ENCODE results near the gene MPST.

The MPST gene

GRCh38 chr22:37010174-37010573, 9.4 kb upstream of the MPST start:
- TF ChIP-seq, protein P1, sequence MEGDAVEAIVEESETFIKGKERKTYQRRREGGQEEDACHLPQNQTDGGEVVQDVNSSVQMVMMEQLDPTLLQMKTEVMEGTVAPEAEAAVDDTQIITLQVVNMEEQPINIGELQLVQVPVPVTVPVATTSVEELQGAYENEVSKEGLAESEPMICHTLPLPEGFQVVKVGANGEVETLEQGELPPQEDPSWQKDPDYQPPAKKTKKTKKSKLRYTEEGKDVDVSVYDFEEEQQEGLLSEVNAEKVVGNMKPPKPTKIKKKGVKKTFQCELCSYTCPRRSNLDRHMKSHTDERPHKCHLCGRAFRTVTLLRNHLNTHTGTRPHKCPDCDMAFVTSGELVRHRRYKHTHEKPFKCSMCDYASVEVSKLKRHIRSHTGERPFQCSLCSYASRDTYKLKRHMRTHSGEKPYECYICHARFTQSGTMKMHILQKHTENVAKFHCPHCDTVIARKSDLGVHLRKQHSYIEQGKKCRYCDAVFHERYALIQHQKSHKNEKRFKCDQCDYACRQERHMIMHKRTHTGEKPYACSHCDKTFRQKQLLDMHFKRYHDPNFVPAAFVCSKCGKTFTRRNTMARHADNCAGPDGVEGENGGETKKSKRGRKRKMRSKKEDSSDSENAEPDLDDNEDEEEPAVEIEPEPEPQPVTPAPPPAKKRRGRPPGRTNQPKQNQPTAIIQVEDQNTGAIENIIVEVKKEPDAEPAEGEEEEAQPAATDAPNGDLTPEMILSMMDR (IDR thresholded peaks at IDR 0.05; ENCODE audit: borderline replicate concordance, control extremely low read depth, extremely low read depth, insufficient read depth, missing control alignments), result no peak
- in situ Hi-C loops (cut with MboI; ENCODE audit: low sequenced_read_pairs, unreplicated experiment), result no loop called here

DNA sequence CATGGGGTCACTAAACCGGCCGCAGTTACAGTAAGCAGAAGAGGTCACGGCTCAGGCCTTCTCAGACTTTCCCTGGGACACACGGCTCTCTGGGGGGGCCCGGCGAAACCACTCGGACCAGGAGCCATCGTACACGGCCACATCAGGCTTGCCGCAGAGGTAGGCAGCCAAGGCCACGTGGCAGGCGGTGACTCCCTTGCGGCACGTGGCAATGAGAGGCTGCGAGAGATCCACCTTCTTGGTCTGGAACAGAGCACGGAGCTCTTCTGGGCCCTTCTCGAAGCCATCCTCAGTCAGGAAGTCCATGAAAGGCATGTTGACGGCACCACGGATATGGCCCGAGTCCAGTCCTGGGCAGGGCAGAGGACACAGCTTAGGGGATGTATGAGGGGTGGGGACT, 8.6 kb upstream of the MPST start:
- in situ Hi-C loops (cut with MboI; ENCODE audit: low sequenced_read_pairs, unreplicated experiment), result no loop called here
- TF ChIP-seq, protein P1 (IDR thresholded peaks at IDR 0.05; ENCODE audit: borderline replicate concordance, control extremely low read depth, extremely low read depth, insufficient read depth, missing control alignments), result no peak
- DNase-seq (ENCODE audit: low spot score), result no peak

More at GRCh38 chr22:37010174-37010573, 9.4 kb upstream of the MPST start:
- no peak for DNase-seq (ENCODE audit: low spot score)

DNA sequence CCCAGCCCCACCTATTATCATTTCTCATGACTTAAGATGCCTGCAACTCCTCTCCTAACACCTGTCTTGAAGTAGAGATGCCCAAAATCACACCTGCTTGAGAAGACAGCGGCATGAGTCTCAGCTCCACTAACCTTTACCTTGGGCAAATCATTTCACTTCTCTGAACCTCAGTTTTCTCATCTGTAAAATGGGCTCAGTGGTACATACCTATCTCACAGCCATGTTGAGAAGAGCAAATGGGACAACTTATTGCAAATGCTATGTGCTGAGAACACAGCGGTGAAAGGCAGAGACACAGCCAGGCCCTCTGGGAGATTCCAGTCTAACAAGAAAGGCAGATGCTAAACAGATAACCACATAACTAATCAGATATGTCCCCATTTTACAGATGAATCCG, 8.1 kb upstream of the MPST start:
- in situ Hi-C loops (cut with MboI; ENCODE audit: low sequenced_read_pairs, unreplicated experiment), result no loop called here
- TF ChIP-seq, protein P1 (IDR thresholded peaks at IDR 0.05; ENCODE audit: borderline replicate concordance, control extremely low read depth, extremely low read depth, insufficient read depth, missing control alignments), result no peak
- DNase-seq (ENCODE audit: low spot score), result no peak

GRCh38 chr22:37012262-37012904, 7.2 kb upstream of the MPST start:
- TF ChIP-seq, protein P1 (IDR thresholded peaks at IDR 0.05; ENCODE audit: borderline replicate concordance, control extremely low read depth, extremely low read depth, insufficient read depth, missing control alignments), result no peak
- in situ Hi-C loops (cut with MboI; ENCODE audit: low sequenced_read_pairs, unreplicated experiment), result no loop called here
- no peak for DNase-seq (ENCODE audit: low spot score)

DNA sequence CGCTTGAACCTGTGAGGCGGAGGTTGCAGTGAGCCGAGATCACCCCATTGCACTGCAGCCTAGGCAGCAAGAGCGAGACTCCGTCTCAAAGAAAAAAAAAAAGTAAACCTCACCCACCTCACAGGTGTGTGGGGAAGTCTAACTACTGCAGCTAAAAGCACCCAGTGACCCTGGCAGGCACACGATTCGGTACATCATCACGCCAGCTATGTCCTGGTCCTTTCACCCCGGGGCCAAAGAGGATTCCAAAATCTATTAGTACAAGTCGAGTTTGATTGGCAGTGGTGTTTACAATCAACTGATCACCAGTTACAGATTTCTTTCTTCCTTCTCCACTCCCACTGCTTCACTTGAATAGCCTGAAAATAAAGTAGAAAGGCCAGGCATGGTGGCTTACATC, 6.6 kb upstream of the MPST start:
- DNase-seq (ENCODE audit: low spot score), result no peak
- in situ Hi-C loops (cut with MboI; ENCODE audit: low sequenced_read_pairs, unreplicated experiment), result no loop called here
- TF ChIP-seq, protein P1 (IDR thresholded peaks at IDR 0.05; ENCODE audit: borderline replicate concordance, control extremely low read depth, extremely low read depth, insufficient read depth, missing control alignments), result no peak

DNA sequence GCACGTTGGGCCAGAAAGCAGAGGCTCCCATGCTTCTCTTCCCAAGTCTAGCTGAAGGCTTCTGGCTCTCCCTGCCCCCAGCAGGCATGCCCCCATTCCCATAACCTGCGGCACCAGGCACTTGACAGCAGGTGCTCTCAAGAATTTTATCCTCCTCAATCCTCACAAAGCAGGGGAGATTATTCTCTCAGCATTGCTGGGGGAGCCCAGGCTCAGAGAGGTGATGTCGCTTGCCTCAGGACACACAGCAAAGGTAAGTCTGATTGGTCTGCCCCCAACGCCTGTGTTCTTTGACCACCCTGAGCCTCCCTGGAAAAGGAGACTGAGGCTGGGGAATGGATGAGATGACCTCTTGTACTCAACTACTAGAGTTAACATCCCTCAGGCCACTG, 5.1 kb upstream of the MPST start:
- TF ChIP-seq, protein P1 (IDR thresholded peaks at IDR 0.05; ENCODE audit: borderline replicate concordance, control extremely low read depth, extremely low read depth, insufficient read depth, missing control alignments), result no peak
- no peak for DNase-seq (ENCODE audit: low spot score)
- in situ Hi-C loops (cut with MboI; ENCODE audit: low sequenced_read_pairs, unreplicated experiment), result no loop called here
